VCaP (cell line): ENCODE data around the gene TRIM44.

Experiments used
- H3K27ac ChIP-seq: fragments of 450-650 bp; 2 replicates; pipeline ENCODE4 v1.5.1; 2017
- TF ChIP-seq, protein P1 (sequence below): fragments of 450-650 bp; conservative IDR thresholded peaks from 2 replicates; pipeline ENCODE4 v1.5.1; 2017; ENCODE audit warnings: mild to moderate bottlenecking, moderate library complexity

TRIM44 gene

DNA sequence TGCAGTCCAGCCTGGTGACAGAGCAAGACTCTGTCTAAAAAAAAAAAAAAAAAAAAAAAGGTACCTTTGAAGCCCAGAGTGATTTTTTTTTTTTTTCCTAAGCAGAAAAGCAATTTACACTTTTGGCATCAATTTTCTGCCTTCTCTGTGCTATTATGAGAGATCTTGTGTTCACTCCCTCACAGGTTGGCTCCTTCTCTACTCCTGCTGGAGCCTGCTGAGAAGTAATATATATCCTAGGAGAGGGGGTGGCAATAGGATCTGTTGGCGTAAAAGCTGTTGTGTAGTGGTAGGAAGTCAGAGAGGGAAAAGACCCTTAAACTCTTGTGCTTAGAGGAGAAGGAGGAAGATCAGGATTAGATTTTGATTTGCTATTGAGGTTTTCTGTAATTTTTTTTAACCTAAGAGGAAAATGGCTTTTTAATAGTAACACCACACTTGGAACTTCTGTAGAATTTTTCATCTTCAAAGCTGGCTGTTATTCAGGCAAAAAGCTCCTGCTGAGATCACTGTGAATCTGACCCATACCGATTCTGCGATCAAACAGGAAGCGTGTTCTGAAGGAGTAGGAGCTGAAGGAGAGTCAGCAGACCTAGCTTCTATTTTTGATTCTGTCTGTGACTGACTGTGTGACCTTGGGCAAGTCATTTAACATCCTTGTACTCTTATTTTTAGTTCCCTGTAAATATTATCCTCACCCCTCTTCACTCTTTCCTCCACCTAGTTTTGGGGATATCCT, 77.7 kb downstream of the TRIM44 start:
- TF ChIP-seq, protein P1, sequence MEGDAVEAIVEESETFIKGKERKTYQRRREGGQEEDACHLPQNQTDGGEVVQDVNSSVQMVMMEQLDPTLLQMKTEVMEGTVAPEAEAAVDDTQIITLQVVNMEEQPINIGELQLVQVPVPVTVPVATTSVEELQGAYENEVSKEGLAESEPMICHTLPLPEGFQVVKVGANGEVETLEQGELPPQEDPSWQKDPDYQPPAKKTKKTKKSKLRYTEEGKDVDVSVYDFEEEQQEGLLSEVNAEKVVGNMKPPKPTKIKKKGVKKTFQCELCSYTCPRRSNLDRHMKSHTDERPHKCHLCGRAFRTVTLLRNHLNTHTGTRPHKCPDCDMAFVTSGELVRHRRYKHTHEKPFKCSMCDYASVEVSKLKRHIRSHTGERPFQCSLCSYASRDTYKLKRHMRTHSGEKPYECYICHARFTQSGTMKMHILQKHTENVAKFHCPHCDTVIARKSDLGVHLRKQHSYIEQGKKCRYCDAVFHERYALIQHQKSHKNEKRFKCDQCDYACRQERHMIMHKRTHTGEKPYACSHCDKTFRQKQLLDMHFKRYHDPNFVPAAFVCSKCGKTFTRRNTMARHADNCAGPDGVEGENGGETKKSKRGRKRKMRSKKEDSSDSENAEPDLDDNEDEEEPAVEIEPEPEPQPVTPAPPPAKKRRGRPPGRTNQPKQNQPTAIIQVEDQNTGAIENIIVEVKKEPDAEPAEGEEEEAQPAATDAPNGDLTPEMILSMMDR: no peak

DNA sequence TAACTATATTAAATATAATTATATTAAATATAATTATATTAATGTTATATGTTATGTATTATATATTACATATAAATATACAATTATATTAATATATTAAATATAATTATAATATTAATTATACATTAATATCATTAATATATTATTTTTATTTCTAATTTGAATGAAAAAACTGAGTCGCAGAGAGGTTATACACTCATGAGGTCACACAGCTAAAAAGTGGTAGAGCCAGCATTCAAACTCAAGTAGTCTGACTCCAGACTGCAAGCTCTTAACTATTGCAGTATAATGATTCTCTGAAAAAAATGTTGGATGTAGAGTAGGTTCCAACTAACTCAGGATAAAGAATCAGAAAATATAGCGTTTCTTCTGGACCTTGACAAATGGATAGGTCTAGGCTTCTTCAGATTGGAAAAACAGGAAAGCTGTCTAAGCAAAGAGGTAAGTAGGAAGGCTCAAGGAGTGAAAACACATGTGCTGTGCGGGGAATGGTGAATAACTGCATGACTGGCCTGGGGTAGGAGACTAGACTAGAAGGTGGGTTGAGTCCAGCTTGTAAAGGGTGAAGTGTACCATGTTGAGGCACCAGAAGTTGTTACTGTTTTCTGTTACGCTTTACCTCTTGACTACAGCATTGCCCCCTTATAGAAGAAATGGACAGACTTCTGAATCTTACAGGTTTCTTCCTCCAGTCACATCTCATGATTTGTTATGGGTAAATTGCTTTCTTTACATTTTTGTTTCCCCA, 80.3 kb downstream of the TRIM44 start:
- TF ChIP-seq, protein P1: no peak
- no peak overlapping the region for H3K27ac ChIP-seq

More for the DNA sequence above, 77.7 kb downstream of the TRIM44 start:
- H3K27ac ChIP-seq: no peak overlapping the region

DNA sequence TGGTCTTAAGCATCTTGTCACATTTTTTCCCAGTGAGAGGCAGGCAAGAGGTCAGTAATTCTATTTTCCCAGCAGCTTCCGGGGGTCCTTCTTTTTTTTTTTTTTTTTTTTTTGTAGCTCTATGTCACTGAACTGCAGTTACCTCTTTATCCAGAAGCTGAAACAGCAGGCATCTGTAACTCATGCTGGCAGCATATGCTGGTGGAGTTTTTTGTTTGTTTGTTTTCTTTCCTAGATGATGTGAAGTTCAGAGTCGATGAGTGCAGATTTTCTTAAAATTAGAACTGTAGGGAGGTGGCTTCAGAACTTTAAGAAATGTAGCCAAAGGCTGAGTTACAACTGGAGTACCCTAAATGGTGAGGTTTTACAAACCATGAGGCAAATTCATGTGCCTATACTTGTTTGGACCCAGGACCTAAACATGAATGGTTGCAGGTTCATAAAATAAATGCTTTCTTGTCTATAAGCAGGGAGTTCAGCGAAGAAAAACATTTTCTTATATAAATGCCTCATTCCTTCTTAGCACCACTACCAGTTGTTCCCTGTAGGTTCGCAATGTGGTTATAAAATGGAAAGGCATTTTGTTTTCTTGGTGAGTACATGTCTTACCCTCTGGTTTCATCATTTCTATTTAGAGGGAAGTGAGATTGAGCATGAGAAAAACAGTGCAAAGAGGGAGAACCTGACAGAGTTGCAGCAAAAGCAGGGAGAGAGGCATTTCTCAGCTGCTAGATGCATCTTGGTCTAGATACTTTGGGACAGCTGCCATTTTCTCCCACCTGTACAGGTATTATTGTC, 84.0 kb downstream of the TRIM44 start:
- TF ChIP-seq, protein P1: no peak
- no peak overlapping the region for H3K27ac ChIP-seq

DNA sequence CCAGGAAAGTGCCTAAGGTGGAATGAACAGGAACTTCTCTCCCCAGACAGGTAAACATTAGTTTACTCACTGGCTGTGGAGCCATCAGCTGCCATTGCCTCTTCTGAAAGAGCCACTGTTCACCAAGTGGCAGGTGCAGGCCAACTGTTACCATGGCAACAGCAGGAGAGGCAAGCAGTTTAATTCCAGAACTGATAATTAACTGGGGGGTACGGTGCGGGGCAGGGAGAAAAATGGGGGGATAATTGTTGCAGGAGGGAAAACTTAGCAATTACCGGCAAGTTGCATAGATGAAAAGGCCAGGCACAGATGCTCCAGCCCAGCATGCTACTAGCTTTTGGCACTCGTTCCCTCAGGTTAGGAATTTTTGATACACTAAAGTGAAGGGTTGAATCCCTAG, 85.1 kb downstream of the TRIM44 start:
- TF ChIP-seq, protein P1: no peak
- no peak overlapping the region for H3K27ac ChIP-seq

DNA sequence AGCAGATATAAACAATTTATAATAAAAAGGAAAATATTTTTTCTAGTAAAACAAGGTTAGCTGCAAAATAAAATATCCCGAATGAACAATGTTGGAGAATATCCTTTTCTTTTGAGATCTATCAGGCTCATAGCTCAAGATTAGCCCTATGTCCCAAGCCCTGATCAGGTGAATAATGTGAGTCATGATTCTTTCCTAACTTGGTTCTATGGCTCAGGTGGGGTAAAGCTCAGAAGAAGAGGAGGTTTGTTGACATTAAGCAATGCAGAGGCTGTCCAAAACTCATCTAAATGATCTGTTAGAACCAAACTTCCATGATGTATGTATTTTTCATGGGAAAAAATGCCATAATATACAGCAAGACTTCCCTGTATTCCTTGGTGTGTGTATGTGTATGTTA, 86.1 kb downstream of the TRIM44 start:
- H3K27ac ChIP-seq: no peak overlapping the region
- TF ChIP-seq, protein P1: no peak

DNA sequence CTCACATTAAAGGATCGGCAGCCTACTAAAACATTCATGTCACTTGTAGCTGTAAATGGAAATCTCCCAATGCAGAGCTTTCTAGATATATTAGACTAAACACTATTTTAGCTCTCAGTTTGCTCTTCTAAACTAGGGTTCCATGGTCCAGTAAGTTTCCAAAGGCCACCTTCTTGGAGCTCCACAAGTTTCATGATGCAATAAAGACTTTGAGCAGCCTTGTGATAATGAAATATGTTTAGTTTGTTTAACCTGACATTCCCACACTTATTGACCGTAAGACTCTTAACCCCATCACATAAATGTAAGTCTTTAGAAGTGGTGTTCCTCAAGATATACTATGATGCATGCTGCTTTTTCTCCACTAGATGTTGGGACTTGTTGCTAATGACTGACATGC, 87.7 kb downstream of the TRIM44 start:
- TF ChIP-seq, protein P1: no peak
- H3K27ac ChIP-seq: no peak overlapping the region
